ENCODE data around the gene TBC1D3I. TPM values are rescaled to one million over a fixed set of nuclear protein-coding genes. Genes with fewer than 3 reads are reported as not detected.
"Not testable (repeated sequence)": the region's sequence is repeated elsewhere in the genome, so short reads cannot be mapped to it uniquely, and the experiment has no call there.

Gene TBC1D3I
- 1.1 and 1.2 TPM in 2 replicates for total RNA-seq

DNA sequence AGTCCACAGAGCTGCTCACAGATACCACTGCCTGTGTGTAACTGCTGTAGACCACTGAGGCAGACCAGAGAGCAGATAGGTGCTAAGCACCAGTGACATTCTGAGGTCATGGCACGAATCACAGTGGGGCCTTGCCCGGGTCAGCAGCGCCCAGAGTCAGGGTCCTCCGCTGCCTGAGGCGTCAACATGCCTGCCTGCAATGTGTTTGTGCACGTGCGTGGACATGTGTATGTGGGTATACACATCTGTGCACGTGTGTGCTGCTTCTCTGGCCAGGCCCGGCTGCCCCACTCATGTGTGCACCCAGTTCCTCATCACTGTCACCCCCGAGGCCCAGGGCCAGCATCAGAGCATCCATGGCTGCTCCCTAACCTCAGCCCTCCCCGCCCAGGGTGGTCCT is at the start of gene TBC1D3I:
TBC1D3I (minus strand) TSS at position 101 of the 400 bp plus-strand sequence. CDS start 1,585 bp downstream, outside the sequence.
- H3K9me3 Mint-ChIP-seq; H3K27ac Mint-ChIP-seq; H3K27me3 Mint-ChIP-seq (ENCODE audit: low read depth); H3K36me3 Mint-ChIP-seq (ENCODE audit: low read depth); intact Hi-C loops (cut with micrococcal nuclease); DNase-seq (ENCODE audit: low spot score); H3K4me3 Mint-ChIP-seq (ENCODE audit: low read depth); H3K4me1 Mint-ChIP-seq (ENCODE audit: low read depth): not testable (repeated sequence)

GRCh38 chr17:36295161-36295560 is 30.8 kb upstream of the TBC1D3I start:
- H3K27ac Mint-ChIP-seq; H3K4me1 Mint-ChIP-seq (ENCODE audit: low read depth): not testable (repeated sequence)

GRCh38 chr17:36289965-36290612 is 25.7 kb upstream of the TBC1D3I start:
- H3K36me3 Mint-ChIP-seq (ENCODE audit: low read depth); H3K27ac Mint-ChIP-seq; intact Hi-C loops (cut with micrococcal nuclease); H3K4me1 Mint-ChIP-seq (ENCODE audit: low read depth); H3K9me3 Mint-ChIP-seq; H3K27me3 Mint-ChIP-seq (ENCODE audit: low read depth); H3K4me3 Mint-ChIP-seq (ENCODE audit: low read depth); DNase-seq (ENCODE audit: low spot score): not testable (repeated sequence)

More at GRCh38 chr17:36295161-36295560, 30.8 kb upstream of the TBC1D3I start:
- H3K27me3 Mint-ChIP-seq (ENCODE audit: low read depth); H3K4me3 Mint-ChIP-seq (ENCODE audit: low read depth); H3K9me3 Mint-ChIP-seq; intact Hi-C loops (cut with micrococcal nuclease); DNase-seq (ENCODE audit: low spot score); H3K36me3 Mint-ChIP-seq (ENCODE audit: low read depth): not testable (repeated sequence)

GRCh38 chr17:36284219-36284618 is 19.8 kb upstream of the TBC1D3I start:
- H3K27me3 Mint-ChIP-seq (ENCODE audit: low read depth); H3K27ac Mint-ChIP-seq; DNase-seq (ENCODE audit: low spot score); H3K36me3 Mint-ChIP-seq (ENCODE audit: low read depth); H3K4me3 Mint-ChIP-seq (ENCODE audit: low read depth); intact Hi-C loops (cut with micrococcal nuclease); H3K4me1 Mint-ChIP-seq (ENCODE audit: low read depth); H3K9me3 Mint-ChIP-seq: not testable (repeated sequence)

DNA sequence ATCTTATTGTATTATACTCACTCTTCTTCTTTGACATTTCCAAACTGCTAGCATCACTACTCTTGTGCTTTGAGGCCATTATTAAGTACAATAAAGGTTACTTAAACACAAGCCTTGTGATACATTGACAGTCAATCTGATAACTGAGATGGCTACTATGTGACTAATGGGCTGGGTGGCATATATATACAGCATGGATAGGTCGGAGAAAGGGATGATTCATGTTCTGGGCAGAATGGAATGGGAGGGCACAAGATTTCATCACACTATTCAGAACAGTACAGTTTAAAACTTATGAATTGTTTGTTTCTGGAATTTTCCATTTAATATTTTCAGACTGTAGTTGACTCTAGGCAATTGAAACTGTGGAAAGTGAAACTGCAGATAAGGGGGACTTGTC is 18.9 kb upstream of the TBC1D3I start:
- intact Hi-C loops (cut with micrococcal nuclease); H3K9me3 Mint-ChIP-seq; H3K27me3 Mint-ChIP-seq (ENCODE audit: low read depth); DNase-seq (ENCODE audit: low spot score); H3K4me3 Mint-ChIP-seq (ENCODE audit: low read depth); H3K27ac Mint-ChIP-seq; H3K36me3 Mint-ChIP-seq (ENCODE audit: low read depth); H3K4me1 Mint-ChIP-seq (ENCODE audit: low read depth): not testable (repeated sequence)

GRCh38 chr17:36242046-36242445 is 22.3 kb downstream of the TBC1D3I start:
- H3K36me3 Mint-ChIP-seq (ENCODE audit: low read depth); H3K27ac Mint-ChIP-seq; H3K27me3 Mint-ChIP-seq (ENCODE audit: low read depth); intact Hi-C loops (cut with micrococcal nuclease); DNase-seq (ENCODE audit: low spot score); H3K4me1 Mint-ChIP-seq (ENCODE audit: low read depth); H3K4me3 Mint-ChIP-seq (ENCODE audit: low read depth); H3K9me3 Mint-ChIP-seq: not testable (repeated sequence)

DNA sequence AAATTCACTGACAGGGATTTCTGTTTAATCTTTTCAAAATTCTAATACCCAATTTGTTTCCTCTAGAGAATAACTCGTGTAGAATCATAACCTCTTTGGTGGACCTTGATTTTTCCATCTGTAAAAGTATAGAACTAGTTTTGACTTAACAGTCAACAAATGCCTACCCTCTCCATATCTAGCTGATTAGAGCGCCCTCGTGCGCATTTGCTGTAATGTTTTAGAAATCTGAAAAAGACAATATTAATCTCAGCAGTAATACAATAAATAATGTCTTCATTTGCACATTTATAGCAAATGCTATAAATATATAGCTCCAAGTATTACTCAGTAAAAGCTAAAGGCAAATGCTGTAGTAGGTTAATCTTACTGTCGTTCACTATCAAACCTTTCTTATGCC is 34.7 kb downstream of the TBC1D3I start:
- H3K4me1 Mint-ChIP-seq (ENCODE audit: low read depth); H3K27ac Mint-ChIP-seq; DNase-seq (ENCODE audit: low spot score); H3K9me3 Mint-ChIP-seq; intact Hi-C loops (cut with micrococcal nuclease); H3K4me3 Mint-ChIP-seq (ENCODE audit: low read depth); H3K36me3 Mint-ChIP-seq (ENCODE audit: low read depth); H3K27me3 Mint-ChIP-seq (ENCODE audit: low read depth): not testable (repeated sequence)

DNA sequence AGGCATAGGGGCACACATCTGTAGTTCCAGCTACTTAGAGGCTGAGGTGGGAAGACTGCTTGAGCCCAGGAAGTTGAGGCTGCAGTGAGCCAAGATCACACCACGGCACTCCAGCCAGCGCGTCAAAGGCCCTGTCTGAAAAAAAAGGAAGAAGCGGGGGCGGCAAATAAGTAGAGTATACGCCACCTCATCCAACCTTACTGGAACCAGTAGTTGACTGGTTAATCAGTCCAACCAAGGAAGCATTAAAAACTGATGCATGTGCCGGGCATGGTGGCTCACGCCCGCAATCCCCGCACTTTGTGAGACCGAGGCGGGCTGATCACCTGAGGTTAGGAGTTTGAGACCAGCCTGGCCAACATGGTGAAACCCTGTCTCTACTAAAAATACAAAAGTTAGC is 41.4 kb downstream of the TBC1D3I start:
- H3K9me3 Mint-ChIP-seq; DNase-seq (ENCODE audit: low spot score); H3K4me1 Mint-ChIP-seq (ENCODE audit: low read depth); intact Hi-C loops (cut with micrococcal nuclease); H3K4me3 Mint-ChIP-seq (ENCODE audit: low read depth); H3K27me3 Mint-ChIP-seq (ENCODE audit: low read depth); H3K36me3 Mint-ChIP-seq (ENCODE audit: low read depth); H3K27ac Mint-ChIP-seq: not testable (repeated sequence)

GRCh38 chr17:36221581-36222100 is 42.7 kb downstream of the TBC1D3I start:
- intact Hi-C loops (cut with micrococcal nuclease); H3K27me3 Mint-ChIP-seq (ENCODE audit: low read depth); DNase-seq (ENCODE audit: low spot score): not testable (repeated sequence)

GRCh38 chr17:36220737-36221580 is 43.4 kb downstream of the TBC1D3I start:
- H3K27me3 Mint-ChIP-seq (ENCODE audit: low read depth); H3K36me3 Mint-ChIP-seq (ENCODE audit: low read depth); H3K27ac Mint-ChIP-seq; H3K4me1 Mint-ChIP-seq (ENCODE audit: low read depth); intact Hi-C loops (cut with micrococcal nuclease); H3K4me3 Mint-ChIP-seq (ENCODE audit: low read depth); DNase-seq (ENCODE audit: low spot score); H3K9me3 Mint-ChIP-seq: not testable (repeated sequence)

More at GRCh38 chr17:36221581-36222100, 42.7 kb downstream of the TBC1D3I start:
- not testable (repeated sequence) for H3K4me3 Mint-ChIP-seq (ENCODE audit: low read depth); H3K27ac Mint-ChIP-seq; H3K36me3 Mint-ChIP-seq (ENCODE audit: low read depth); H3K9me3 Mint-ChIP-seq; H3K4me1 Mint-ChIP-seq (ENCODE audit: low read depth)

DNA sequence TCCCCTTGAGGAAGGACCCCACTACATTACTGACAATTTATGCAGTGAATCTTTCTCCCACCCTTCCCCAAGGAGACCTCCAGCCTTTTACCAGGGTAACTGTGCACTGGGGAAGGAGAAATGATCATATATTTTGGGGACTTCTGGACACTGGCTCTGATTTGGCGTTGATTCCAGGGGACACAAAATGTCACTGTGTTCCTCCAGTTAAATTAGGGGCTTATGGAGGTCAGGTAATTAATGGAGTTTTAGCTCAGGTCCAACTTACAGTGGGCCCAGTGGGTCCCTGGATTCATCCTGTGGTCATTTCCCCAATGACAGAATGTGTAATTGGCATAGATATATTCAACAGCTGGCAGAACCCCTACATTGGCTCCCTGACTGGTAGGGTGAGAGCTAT is 44.8 kb downstream of the TBC1D3I start:
- H3K36me3 Mint-ChIP-seq (ENCODE audit: low read depth); H3K9me3 Mint-ChIP-seq; H3K4me3 Mint-ChIP-seq (ENCODE audit: low read depth); H3K4me1 Mint-ChIP-seq (ENCODE audit: low read depth); intact Hi-C loops (cut with micrococcal nuclease); DNase-seq (ENCODE audit: low spot score); H3K27ac Mint-ChIP-seq: not testable (repeated sequence)
- peaks cover 11% of the 10 kb centered on the region for H3K27me3 Mint-ChIP-seq (ENCODE audit: low read depth)

- DNase-seq (ENCODE audit: low spot score); H3K9me3 Mint-ChIP-seq; H3K4me1 Mint-ChIP-seq (ENCODE audit: low read depth); H3K36me3 Mint-ChIP-seq (ENCODE audit: low read depth); intact Hi-C loops (cut with micrococcal nuclease); H3K4me3 Mint-ChIP-seq (ENCODE audit: low read depth); H3K27ac Mint-ChIP-seq: not testable (repeated sequence)
- peaks cover 19% of the 10 kb centered on the region for H3K27me3 Mint-ChIP-seq (ENCODE audit: low read depth)
Observed at GRCh38 chr17:36215406-36216308, 48.7 kb downstream of the TBC1D3I start.
